Keratinocyte (primary cell): ENCODE results near the gene AIRE. TPM values are rescaled to one million over a fixed set of nuclear protein-coding genes. Genes with fewer than 3 reads are reported as not detected.

ENCODE experiments used
- DNase-seq: peaks from one replicate; pipeline ENCODE4 v3.0.0-alpha.2; 2011; ENCODE audit warnings: low read depth, missing footprints, low spot score
- FAIRE-seq: peaks from 2 replicates; lab custom pipeline; 2011; peaks lifted over from hg19 to GRCh38; lab: Jason Lieb, UNC
- H2AFZ ChIP-seq: 2 replicates; pipeline ENCODE4 v1.6.0; 2012; ENCODE audit warnings: low read length, control low read depth, inconsistent platforms; ENCODE audit not compliant: control insufficient read depth
- H3K27ac ChIP-seq: 2 replicates; pipeline ENCODE4 v1.5.1; 2011; ENCODE audit warnings: low read length; ENCODE audit not compliant: control insufficient read depth, insufficient read depth
- H3K27me3 ChIP-seq: 3 replicates; pipeline ENCODE4 v1.6.0; 2011; ENCODE audit warnings: low read length; ENCODE audit not compliant: control insufficient read depth, insufficient read depth; ENCODE audit errors: extremely low read depth
- H3K36me3 ChIP-seq, 2 experiments: 2 replicates in 1 of 2; 3 replicates in 1 of 2; pipeline ENCODE4 v1.5.1; 2011; ENCODE audit warnings: low read length in 2 of 2, mild to moderate bottlenecking in 1 of 2; ENCODE audit not compliant: control insufficient read depth in 2 of 2, insufficient read depth in 2 of 2; ENCODE audit errors: extremely low read depth in 1 of 2
- H3K4me1 ChIP-seq: 3 replicates; pipeline ENCODE4 v1.5.1; 2011; ENCODE audit warnings: low read length; ENCODE audit not compliant: control insufficient read depth, insufficient read depth; ENCODE audit errors: extremely low read depth
- H3K4me2 ChIP-seq: 3 replicates; pipeline ENCODE4 v1.6.0; 2011; ENCODE audit warnings: low read depth, low read length; ENCODE audit not compliant: control insufficient read depth, insufficient read depth; ENCODE audit errors: extremely low read depth
- H3K4me3 ChIP-seq, 3 experiments: fragments of 200-600 bp in 1 of 3; sonication (generic) in 1 of 3; 2 replicates in 2 of 3; 3 replicates in 1 of 3; pipeline ENCODE4 v1.5.1; 2011 to 2016; ENCODE audit warnings: low read length in 3 of 3, mild to moderate bottlenecking in 3 of 3, control low read depth in 2 of 3, inconsistent platforms in 1 of 3, low read depth in 1 of 3, mixed read lengths in 1 of 3, mixed run types in 1 of 3, moderate library complexity in 1 of 3; ENCODE audit not compliant: control insufficient read depth in 2 of 3, insufficient read depth in 2 of 3; ENCODE audit errors: extremely low read depth in 1 of 3
- H3K79me2 ChIP-seq: 2 replicates; pipeline ENCODE4 v1.6.0; 2012; ENCODE audit warnings: low read length; ENCODE audit not compliant: control insufficient read depth, insufficient read depth
- H3K9ac ChIP-seq: 3 replicates; pipeline ENCODE4 v1.6.0; 2011; ENCODE audit warnings: low read length; ENCODE audit not compliant: control insufficient read depth, insufficient read depth; ENCODE audit errors: extremely low read depth
- H3K9me1 ChIP-seq: 3 replicates; pipeline ENCODE4 v1.6.0; 2011; ENCODE audit warnings: low read length; ENCODE audit not compliant: control insufficient read depth, insufficient read depth; ENCODE audit errors: extremely low read depth
- H3K9me3 ChIP-seq: 2 replicates; pipeline ENCODE4 v1.5.1; 2012; ENCODE audit warnings: low read depth, low read length; ENCODE audit not compliant: control insufficient read depth
- H4K20me1 ChIP-seq: 3 replicates; pipeline ENCODE4 v1.6.0; 2011; ENCODE audit warnings: low read length; ENCODE audit not compliant: control insufficient read depth, insufficient read depth; ENCODE audit errors: extremely low read depth
- CTCF ChIP-seq, 3 experiments: IDR thresholded peaks in 1 of 3; conservative IDR thresholded peaks in 1 of 3; optimal IDR thresholded peaks in 1 of 3; 2 replicates in 2 of 3; 3 replicates in 1 of 3; pipeline versions ENCODE3 to v1.5.1; 2011; ENCODE audit warnings: low read length in 3 of 3, mild to moderate bottlenecking in 3 of 3, moderate library complexity in 2 of 3, control low read depth in 1 of 3, inconsistent platforms in 1 of 3; ENCODE audit not compliant: insufficient read depth in 2 of 3; ENCODE audit errors: extremely low read depth in 1 of 3
- EZH2 ChIP-seq: IDR thresholded peaks from one replicate; pipeline ENCODE4 v1.6.1; 2012; ENCODE audit warnings: inconsistent platforms, mild to moderate bottlenecking, low read length, moderate library complexity
- dilution Hi-C: fragments of 300-500 bp; cut with MboI; formaldehyde crosslinking; loops from one replicate; pipeline ENCODE4 v1.7.0; 2020; ENCODE audit warnings: low sequenced_read_pairs; ENCODE audit not compliant: extremely low pct_ligation_motif_present
- polyA plus RNA-seq, 5 experiments: library from polyadenylated mRNA; depleted of rRNA in 3 of 5; stranded (reverse) in 3 of 5; stranded (forward) in 1 of 5; unstranded in 1 of 5; fragments of >200 nt; gene quantifications; 1 replicate in 1 of 5; 2 replicates in 3 of 5; 3 replicates in 1 of 5; pipeline versions ENCODE4 v1.2.1 to v1.2.3, GENCODE V29; 2011 to 2012; ENCODE audit warnings: missing spikeins in 2 of 5, low read depth in 1 of 5, low replicate concordance in 1 of 5

The AIRE gene
- polyA plus RNA-seq, 1 donor (not counting 4 experiments of a cell fraction or from before 2014, with no cell fraction given): not detected

DNA sequence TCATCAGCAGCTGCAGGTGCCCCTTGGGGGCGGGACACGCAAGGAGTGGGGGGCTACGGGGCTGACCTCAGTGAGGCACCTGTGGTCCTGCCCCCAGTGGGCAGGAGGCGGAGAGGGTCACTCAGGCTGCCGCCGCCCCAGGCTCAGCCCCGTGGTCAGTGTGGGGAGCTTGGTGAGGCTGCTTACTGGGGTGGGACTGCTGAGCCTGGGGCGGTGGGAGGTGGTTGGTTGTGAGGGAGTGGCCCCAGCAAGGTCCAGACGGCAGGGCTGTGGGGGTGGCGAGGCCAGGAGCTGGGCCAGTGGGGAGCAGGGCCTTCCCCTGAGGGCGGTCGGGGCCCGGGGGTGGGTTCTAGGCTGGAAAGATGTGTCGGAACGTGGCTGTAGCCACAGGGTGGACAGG is 28.5 kb downstream of the AIRE start:
- Histone ChIP-seq H3K4me1 (peaks cover 3% of the 10 kb centered on the region), H3K27me3 (no peaks in the 10 kb centered on the region), H2AFZ (no peak overlapping the region), H3K36me3 (peaks cover 6 to 36% of the 10 kb centered on the region in 2 experiments), H3K27ac (no peak overlapping the region), H4K20me1 (no peaks in the 10 kb centered on the region), H3K9me3 (no peaks in the 10 kb centered on the region), H3K4me2 (no peak overlapping the region), H3K9ac (no peak overlapping the region), H3K4me3 (no peak overlapping the region), H3K9me1 (no peaks in the 10 kb centered on the region), H3K79me2 (no peaks in the 10 kb centered on the region)
- dilution Hi-C loops: no loop called here
- DNase-seq (no peak), FAIRE-seq (no peak)
- no peak for TF ChIP-seq EZH2
- TF ChIP-seq CTCF (optimal IDR thresholded peaks at IDR 0.05 in 1 of 3, IDR thresholded peaks at IDR 0.05 in 1 of 3, conservative IDR thresholded peaks at IDR 0.05 in 1 of 3; ENCODE audit: extremely low read depth in 1 of 3, insufficient read depth in 2 of 3, low read length in 3 of 3): no peak

- FAIRE-seq (no peak), DNase-seq (no peak)
- Histone ChIP-seq H3K4me3 (no peak overlapping the region), H3K36me3 (peaks cover 9 to 38% of the 10 kb centered on the region in 2 experiments), H3K9me3 (no peaks in the 10 kb centered on the region), H2AFZ (no peak overlapping the region), H4K20me1 (no peaks in the 10 kb centered on the region), H3K27ac (no peak overlapping the region), H3K9ac (no peak overlapping the region), H3K4me1 (peaks cover 3% of the 10 kb centered on the region), H3K79me2 (no peaks in the 10 kb centered on the region), H3K9me1 (no peaks in the 10 kb centered on the region), H3K27me3 (no peaks in the 10 kb centered on the region), H3K4me2 (no peak overlapping the region)
- dilution Hi-C loops: no loop called here
- no peak for TF ChIP-seq EZH2
- TF ChIP-seq CTCF (optimal IDR thresholded peaks at IDR 0.05 in 1 of 3, IDR thresholded peaks at IDR 0.05 in 1 of 3, conservative IDR thresholded peaks at IDR 0.05 in 1 of 3; ENCODE audit: extremely low read depth in 1 of 3, insufficient read depth in 2 of 3, low read length in 3 of 3): no peak
Measured at GRCh38 chr21:44314561-44314960, 28.9 kb downstream of the AIRE start.
